Transverse colon (tissue), 4 donors: ENCODE results near the gene SOX10.

Experiments
- POLR2A ChIP-seq: fragments of 450-650 bp; IDR thresholded peaks from one replicate; pipeline ENCODE4 v1.6.1; 2016; ENCODE audit warnings: antibody characterized with exemption, mild to moderate bottlenecking, moderate library complexity
- POLR2AphosphoS5 ChIP-seq, 3 donors: sonication (generic); formaldehyde crosslinking; IDR thresholded peaks; one replicate each; pipeline ENCODE4 v1.6.1; 2016; ENCODE audit warnings: antibody characterized with exemption in 3 of 3
- TF ChIP-seq, protein P1 (sequence below), 5 experiments: fragments of 200-600 bp in 3 of 5; fragments of 450-650 bp in 2 of 5; sonication (generic) in 3 of 5; IDR thresholded peaks; 1 replicate in 2 of 5; 2 replicates in 3 of 5; pipeline ENCODE4 v1.5.1; 2016 to 2017; ENCODE audit warnings: antibody characterized with exemption in 5 of 5, inconsistent platforms in 3 of 5, mild to moderate bottlenecking in 2 of 5, moderate library complexity in 1 of 5

- TF ChIP-seq, protein P1, sequence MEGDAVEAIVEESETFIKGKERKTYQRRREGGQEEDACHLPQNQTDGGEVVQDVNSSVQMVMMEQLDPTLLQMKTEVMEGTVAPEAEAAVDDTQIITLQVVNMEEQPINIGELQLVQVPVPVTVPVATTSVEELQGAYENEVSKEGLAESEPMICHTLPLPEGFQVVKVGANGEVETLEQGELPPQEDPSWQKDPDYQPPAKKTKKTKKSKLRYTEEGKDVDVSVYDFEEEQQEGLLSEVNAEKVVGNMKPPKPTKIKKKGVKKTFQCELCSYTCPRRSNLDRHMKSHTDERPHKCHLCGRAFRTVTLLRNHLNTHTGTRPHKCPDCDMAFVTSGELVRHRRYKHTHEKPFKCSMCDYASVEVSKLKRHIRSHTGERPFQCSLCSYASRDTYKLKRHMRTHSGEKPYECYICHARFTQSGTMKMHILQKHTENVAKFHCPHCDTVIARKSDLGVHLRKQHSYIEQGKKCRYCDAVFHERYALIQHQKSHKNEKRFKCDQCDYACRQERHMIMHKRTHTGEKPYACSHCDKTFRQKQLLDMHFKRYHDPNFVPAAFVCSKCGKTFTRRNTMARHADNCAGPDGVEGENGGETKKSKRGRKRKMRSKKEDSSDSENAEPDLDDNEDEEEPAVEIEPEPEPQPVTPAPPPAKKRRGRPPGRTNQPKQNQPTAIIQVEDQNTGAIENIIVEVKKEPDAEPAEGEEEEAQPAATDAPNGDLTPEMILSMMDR (IDR thresholded peaks at IDR 0.05) = no peak
- no peak for TF ChIP-seq POLR2AphosphoS5 (IDR thresholded peaks at IDR 0.05)
- TF ChIP-seq POLR2A = no peak
Observed at GRCh38 chr22:38017939-38018885, 33.9 kb upstream of the SOX10 start.
